Endothelial cell of umbilical vein (primary cell): Measurements from ENCODE around the gene TRIM41. TPM values are rescaled to one million over a fixed set of nuclear protein-coding genes. Genes with fewer than 3 reads are reported as not detected.

Source experiments
- BruUV-seq: library from RNA; stranded (reverse); fragments of 400-500 nt; replicated peaks from 2 replicates; lab custom pipeline; 2021; lab: Mats Ljungman, UMichigan
- CTCF ChIA-PET: fragments of 300-600, 350-600 bp; sonication (Branson Sonifier 250); formaldehyde crosslinking; loops from one replicate; lab custom pipeline; 2021; ENCODE audit warnings: antibody characterized with exemption, inconsistent platforms; lab: Charles Lee
- POLR2A ChIA-PET: fragments of 300-600, 350-600 bp; sonication (Branson Sonifier 250); formaldehyde crosslinking; loops from one replicate; lab custom pipeline; 2021; ENCODE audit warnings: antibody characterized with exemption, inconsistent platforms; lab: Charles Lee
- DNase-seq: peaks from one replicate; pipeline ENCODE4 v3.0.0-alpha.2; 2011; ENCODE audit warnings: low read depth, low spot score
- FAIRE-seq: peaks from 2 replicates; lab custom pipeline; 2011; peaks lifted over from hg19 to GRCh38; lab: Jason Lieb, UNC
- H2AFZ ChIP-seq: 2 replicates; pipeline ENCODE4 v1.6.0; 2012; ENCODE audit warnings: low read depth, low read length, control low read depth, inconsistent platforms
- H3K27ac ChIP-seq: 2 replicates; pipeline ENCODE4 v1.5.1; 2011; ENCODE audit warnings: low read depth, mild to moderate bottlenecking, control low read depth, low read length, moderate library complexity; ENCODE audit not compliant: insufficient read depth
- H3K27me3 ChIP-seq, 2 experiments: 2 replicates each; pipeline versions ENCODE4 v1.6.0 to v1.6.1; 2011; ENCODE audit warnings: low read length in 2 of 2, mixed read lengths in 1 of 2; ENCODE audit not compliant: control insufficient read depth in 2 of 2, insufficient read depth in 2 of 2
- H3K36me3 ChIP-seq, 2 experiments: 2 replicates in 1 of 2; 3 replicates in 1 of 2; pipeline ENCODE4 v1.5.1; 2011; ENCODE audit warnings: low read length in 2 of 2, mild to moderate bottlenecking in 1 of 2, moderate library complexity in 1 of 2; ENCODE audit not compliant: control insufficient read depth in 2 of 2, insufficient read depth in 2 of 2; ENCODE audit errors: extremely low read depth in 1 of 2
- H3K4me1 ChIP-seq: 3 replicates; pipeline ENCODE4 v1.5.1; 2011; ENCODE audit warnings: mild to moderate bottlenecking, low read length; ENCODE audit not compliant: control insufficient read depth, insufficient read depth; ENCODE audit errors: extremely low read depth
- H3K4me2 ChIP-seq: 2 replicates; pipeline ENCODE4 v1.6.1; 2011; ENCODE audit warnings: low read length, control low read depth, mixed read lengths; ENCODE audit not compliant: insufficient read depth
- H3K4me3 ChIP-seq, 3 experiments: fragments of 200-600 bp in 1 of 3; sonication (generic), shearing (Covaris generic) in 1 of 3; replicated peaks in 1 of 3; 2 replicates each; pipeline ENCODE4 v1.5.1; 2011 to 2016; ENCODE audit warnings: control low read depth in 3 of 3, low read length in 3 of 3, mild to moderate bottlenecking in 2 of 3, inconsistent platforms in 1 of 3, low read depth in 1 of 3, moderate library complexity in 1 of 3; ENCODE audit not compliant: insufficient read depth in 1 of 3
- H3K79me2 ChIP-seq: 2 replicates; pipeline ENCODE4 v1.6.0; 2012; ENCODE audit warnings: low read length, inconsistent platforms; ENCODE audit not compliant: control insufficient read depth, insufficient read depth
- H3K9ac ChIP-seq: replicated peaks from 2 replicates; pipeline ENCODE3; 2011; ENCODE audit warnings: low read length, control low read depth; ENCODE audit not compliant: insufficient read depth; ENCODE audit errors: extremely low read depth
- H3K9me1 ChIP-seq: replicated peaks from 3 replicates; pipeline ENCODE4 v1.6.0; 2011; ENCODE audit warnings: mild to moderate bottlenecking, low read length; ENCODE audit not compliant: control insufficient read depth, insufficient read depth; ENCODE audit errors: extremely low read depth
- H3K9me3 ChIP-seq: replicated peaks from 2 replicates; pipeline ENCODE4 v1.5.1; 2012; ENCODE audit warnings: low read length, inconsistent platforms; ENCODE audit not compliant: control insufficient read depth, insufficient read depth
- H4K20me1 ChIP-seq: replicated peaks from 2 replicates; pipeline ENCODE3; 2011; ENCODE audit warnings: mild to moderate bottlenecking, low read length; ENCODE audit not compliant: control insufficient read depth, insufficient read depth; ENCODE audit errors: extremely low read depth
- FOS ChIP-seq: IDR thresholded peaks from 2 replicates; pipeline ENCODE4 v1.6.1; 2011; ENCODE audit warnings: mild to moderate bottlenecking, low read length, moderate library complexity, borderline replicate concordance; ENCODE audit not compliant: insufficient read depth
- GATA2 ChIP-seq: IDR thresholded peaks from 2 replicates; pipeline ENCODE4 v1.7.0; 2011; ENCODE audit warnings: low read depth, mild to moderate bottlenecking, moderate library complexity, mixed read lengths, low read length; ENCODE audit not compliant: insufficient read length, insufficient read depth
- JUN ChIP-seq: IDR thresholded peaks from 2 replicates; pipeline ENCODE4 v1.6.1; 2011; ENCODE audit warnings: borderline replicate concordance, low read depth; ENCODE audit not compliant: insufficient read length, insufficient read depth
- POLR2A ChIP-seq: IDR thresholded peaks from 2 replicates; pipeline ENCODE4 v1.6.1; 2012; ENCODE audit warnings: low read depth, mild to moderate bottlenecking, control low read depth, low read length
- dilution Hi-C: fragments of 300-500 bp; cut with MboI; formaldehyde crosslinking; loops from one replicate; pipeline ENCODE4 v1.15.0; 2019; ENCODE audit warnings: low sequenced_read_pairs; ENCODE audit not compliant: extremely low pct_ligation_motif_present
- intact Hi-C: fragments of 100-400 bp; cut with micrococcal nuclease; formaldehyde crosslinking; loops from one replicate; pipeline ENCODE4 v1.10.0; 2022
- polyA plus RNA-seq, 4 experiments: library from polyadenylated mRNA; depleted of rRNA in 3 of 4; stranded (reverse) in 3 of 4; unstranded in 1 of 4; fragments of >200 nt; gene quantifications; 2 replicates each; pipeline versions ENCODE4 v1.2.1 to v1.2.3, GENCODE V29; 2011 to 2012; ENCODE audit warnings: missing spikeins in 1 of 4
- total RNA-seq: library from RNA; stranded (reverse); gene quantifications from 2 replicates; pipeline ENCODE4 v1.2.3, GENCODE V29; 2021
- TF ChIP-seq, protein P1 (sequence below), 2 donors: IDR thresholded peaks; 1 replicate in 1 of 2; 2 replicates in 1 of 2; pipeline ENCODE4 v1.5.1; 2011; ENCODE audit warnings: low read length in 2 of 2, mild to moderate bottlenecking in 2 of 2, moderate library complexity in 2 of 2, control low read depth in 1 of 2, inconsistent platforms in 1 of 2, low read depth in 1 of 2; ENCODE audit not compliant: insufficient read depth in 1 of 2; ENCODE audit errors: extremely low read depth in 1 of 2
- TF ChIP-seq, protein P2 (sequence below): IDR thresholded peaks from 2 replicates; pipeline ENCODE4 v1.6.1; 2011; ENCODE audit not compliant: insufficient read depth, insufficient read length

TRIM41 gene
- total and polyA plus RNA-seq, 2 donors (not counting 3 experiments of a cell fraction or from before 2014, with no cell fraction given), result 11.2 to 19.9 TPM

DNA sequence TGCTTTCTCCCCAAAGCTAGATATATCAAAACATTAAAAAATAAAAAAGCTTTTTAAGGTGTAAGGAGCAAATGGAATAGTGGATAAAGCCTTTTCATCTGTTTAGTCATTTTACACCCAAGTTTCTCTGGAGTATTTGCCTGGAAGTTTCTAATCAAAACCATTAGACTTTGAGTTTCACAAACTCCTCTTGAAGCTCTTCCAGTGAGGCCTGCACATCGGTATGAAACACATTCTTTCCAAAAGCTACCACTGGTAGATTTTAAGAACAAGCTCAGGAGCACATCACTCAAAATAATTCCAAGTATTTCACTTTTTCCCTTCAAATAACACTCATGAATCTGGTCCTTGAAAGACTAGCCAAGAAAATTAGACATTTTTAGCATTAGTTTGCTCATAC is 32.2 kb downstream of the TRIM41 start:
- Histone ChIP-seq H3K4me1 (peaks cover 21% of the 10 kb centered on the region), H2AFZ (no peak overlapping the region), H3K9me1 (no peaks in the 10 kb centered on the region), H4K20me1 (peaks cover 2% of the 10 kb centered on the region), H3K9me3 (no peaks in the 10 kb centered on the region), H3K9ac (no peak overlapping the region), H3K36me3 (peaks cover 2 to 7% of the 10 kb centered on the region in 2 experiments), H3K4me2 (no peak overlapping the region), H3K27ac (no peak overlapping the region), H3K27me3 (no peaks in the 10 kb centered on the region), H3K79me2 (peaks cover 93% of the 10 kb centered on the region), H3K4me3 (no peak overlapping the region)
- no peak for DNase-seq
- FAIRE-seq, result no peak
- intact Hi-C loops (no loop called here), dilution Hi-C loops (no loop called here)
- no TSS peak for BruUV-seq
- CTCF ChIA-PET, result interaction anchor here (1.1 kb wide), 1 partner anchor 64 kb away, joined by 3 read pairs; no protein-coding TSS in a partner anchor
- no peak for TF ChIP-seq GATA2
- TF ChIP-seq FOS, result no peak
- no peak for TF ChIP-seq POLR2A
- POLR2A ChIA-PET, result interaction anchor here (1.5 kb wide), 1 partner anchor 11 kb away, joined by 5 read pairs; the partner anchor contains the start of gene RACK1

DNA sequence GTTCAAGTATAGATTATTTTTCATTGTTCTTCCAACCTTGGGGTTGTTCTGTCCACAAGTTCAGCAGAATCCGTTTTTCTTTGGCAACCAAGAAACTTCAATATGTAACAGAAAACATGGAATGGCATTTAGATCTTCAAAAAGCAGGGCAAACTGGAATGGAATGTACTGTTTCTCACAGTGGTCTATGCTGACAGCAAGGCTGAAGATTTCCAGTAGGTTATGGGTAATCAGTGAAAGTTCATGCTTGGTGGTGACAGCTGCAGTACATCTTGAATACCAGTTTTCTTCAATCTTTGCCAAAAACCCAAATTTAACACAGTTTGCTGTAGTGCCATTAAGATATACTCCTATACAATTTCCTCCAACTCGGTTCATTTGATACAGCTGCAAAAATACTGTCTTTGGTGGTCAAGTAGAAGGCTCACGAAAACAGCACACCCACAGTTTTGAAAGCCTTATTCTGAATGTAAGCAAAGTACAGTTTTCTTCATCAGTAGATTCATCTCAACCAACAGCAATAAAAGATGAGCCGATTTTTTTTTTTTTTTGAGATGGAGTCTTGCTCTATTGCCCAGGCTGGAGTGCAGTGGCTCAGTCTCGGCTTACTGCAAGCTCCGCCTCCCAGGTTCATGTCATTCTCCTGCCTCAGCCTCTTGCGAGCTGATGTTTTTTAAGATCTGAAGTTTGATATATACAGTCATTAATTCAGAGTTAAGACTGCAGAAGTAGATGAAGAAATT is 32.9 kb downstream of the TRIM41 start:
- H2AFZ ChIP-seq, result no peak overlapping the region
- ChIA-PET POLR2A (interaction anchor here (1.5 kb wide), 1 partner anchor 12 kb away, joined by 5 read pairs; the partner anchor contains the start of gene RACK1), CTCF (interaction anchor here (1.1 kb wide), 1 partner anchor 65 kb away, joined by 3 read pairs; no protein-coding TSS in a partner anchor)
- no peaks in the 10 kb centered on the region for H3K27me3 ChIP-seq
- no peak for DNase-seq
- H3K4me2 ChIP-seq, result no peak overlapping the region
- no peaks in the 10 kb centered on the region for H3K9me3 ChIP-seq
- no peaks in the 10 kb centered on the region for H3K9me1 ChIP-seq
- peaks cover 91% of the 10 kb centered on the region for H3K79me2 ChIP-seq
- dilution Hi-C loops (no loop called here), intact Hi-C loops (no loop called here)
- H3K4me3 ChIP-seq, result no peak overlapping the region
- TF ChIP-seq FOS (no peak), GATA2 (no peak), JUN (no peak), POLR2A (no peak)
- TF ChIP-seq, protein P1, sequence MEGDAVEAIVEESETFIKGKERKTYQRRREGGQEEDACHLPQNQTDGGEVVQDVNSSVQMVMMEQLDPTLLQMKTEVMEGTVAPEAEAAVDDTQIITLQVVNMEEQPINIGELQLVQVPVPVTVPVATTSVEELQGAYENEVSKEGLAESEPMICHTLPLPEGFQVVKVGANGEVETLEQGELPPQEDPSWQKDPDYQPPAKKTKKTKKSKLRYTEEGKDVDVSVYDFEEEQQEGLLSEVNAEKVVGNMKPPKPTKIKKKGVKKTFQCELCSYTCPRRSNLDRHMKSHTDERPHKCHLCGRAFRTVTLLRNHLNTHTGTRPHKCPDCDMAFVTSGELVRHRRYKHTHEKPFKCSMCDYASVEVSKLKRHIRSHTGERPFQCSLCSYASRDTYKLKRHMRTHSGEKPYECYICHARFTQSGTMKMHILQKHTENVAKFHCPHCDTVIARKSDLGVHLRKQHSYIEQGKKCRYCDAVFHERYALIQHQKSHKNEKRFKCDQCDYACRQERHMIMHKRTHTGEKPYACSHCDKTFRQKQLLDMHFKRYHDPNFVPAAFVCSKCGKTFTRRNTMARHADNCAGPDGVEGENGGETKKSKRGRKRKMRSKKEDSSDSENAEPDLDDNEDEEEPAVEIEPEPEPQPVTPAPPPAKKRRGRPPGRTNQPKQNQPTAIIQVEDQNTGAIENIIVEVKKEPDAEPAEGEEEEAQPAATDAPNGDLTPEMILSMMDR (IDR thresholded peaks at IDR 0.05; ENCODE audit: extremely low read depth in 1 of 2, insufficient read depth in 1 of 2, low read depth in 1 of 2, low read length in 2 of 2), result no peak
- TF ChIP-seq, protein P2, sequence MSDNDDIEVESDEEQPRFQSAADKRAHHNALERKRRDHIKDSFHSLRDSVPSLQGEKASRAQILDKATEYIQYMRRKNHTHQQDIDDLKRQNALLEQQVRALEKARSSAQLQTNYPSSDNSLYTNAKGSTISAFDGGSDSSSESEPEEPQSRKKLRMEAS, result no peak
- BruUV-seq, result no TSS peak
- peaks cover 2% of the 10 kb centered on the region for H4K20me1 ChIP-seq
- no peak overlapping the region for H3K27ac ChIP-seq
- no peak for FAIRE-seq
- H3K36me3 ChIP-seq, result peaks cover 2 to 7% of the 10 kb centered on the region in 2 experiments
- H3K4me1 ChIP-seq, result peaks cover 23% of the 10 kb centered on the region
- no peak overlapping the region for H3K9ac ChIP-seq
